Measurements from ENCODE around the gene CCNY.

Gene CCNY

GRCh38 chr10:35572583-35572982 lies 236.3 kb downstream of the CCNY start:
- H3K27me3 ChIP-seq (ENCODE audit: insufficient read depth, low read length), result no peaks in the 10 kb centered on the region
- no peak overlapping the region for H3K27ac ChIP-seq (ENCODE audit: low read depth, low read length)
- H2AFZ ChIP-seq (ENCODE audit: low read length, unreplicated experiment), result no peak overlapping the region
- H3K79me2 ChIP-seq (ENCODE audit: control insufficient read depth, insufficient read depth, low read length, unreplicated experiment), result no peaks in the 10 kb centered on the region
- H3K4me1 ChIP-seq (ENCODE audit: control insufficient read depth, insufficient read depth, low read length, unreplicated experiment), result peaks cover 44% of the 10 kb centered on the region
- H3K4me3 ChIP-seq (ENCODE audit: low read depth, low read length), result no peak overlapping the region
- H3K36me3 ChIP-seq (ENCODE audit: insufficient read depth, low read length), result 0 out of 2 replicates have a peak, but pooled peaks cover 7% of the 10 kb centered on the region

GRCh38 chr10:35573796-35574195 lies 237.5 kb downstream of the CCNY start:
- no peaks in the 10 kb centered on the region for H3K79me2 ChIP-seq (ENCODE audit: control insufficient read depth, insufficient read depth, low read length, unreplicated experiment)
- 0 out of 2 replicates have a peak, but pooled peaks cover 7% of the 10 kb centered on the region for H3K36me3 ChIP-seq (ENCODE audit: insufficient read depth, low read length)
- no peaks in the 10 kb centered on the region for H3K27me3 ChIP-seq (ENCODE audit: insufficient read depth, low read length)
- no peak overlapping the region for H3K4me3 ChIP-seq (ENCODE audit: low read depth, low read length)
- peak overlapping the region; percentile 97 for H3K27ac ChIP-seq (ENCODE audit: low read depth, low read length)
- peaks cover 53% of the 10 kb centered on the region for H3K4me1 ChIP-seq (ENCODE audit: control insufficient read depth, insufficient read depth, low read length, unreplicated experiment)
- H2AFZ ChIP-seq (ENCODE audit: low read length, unreplicated experiment), result no peak overlapping the region

GRCh38 chr10:35574924-35575352 lies 238.6 kb downstream of the CCNY start:
- Histone ChIP-seq H3K4me3 (ENCODE audit: low read depth, low read length) (no peak overlapping the region), H3K27ac (ENCODE audit: low read depth, low read length) (peak overlapping the region; percentile 97), H3K79me2 (ENCODE audit: control insufficient read depth, insufficient read depth, low read length, unreplicated experiment) (no peaks in the 10 kb centered on the region)

DNA sequence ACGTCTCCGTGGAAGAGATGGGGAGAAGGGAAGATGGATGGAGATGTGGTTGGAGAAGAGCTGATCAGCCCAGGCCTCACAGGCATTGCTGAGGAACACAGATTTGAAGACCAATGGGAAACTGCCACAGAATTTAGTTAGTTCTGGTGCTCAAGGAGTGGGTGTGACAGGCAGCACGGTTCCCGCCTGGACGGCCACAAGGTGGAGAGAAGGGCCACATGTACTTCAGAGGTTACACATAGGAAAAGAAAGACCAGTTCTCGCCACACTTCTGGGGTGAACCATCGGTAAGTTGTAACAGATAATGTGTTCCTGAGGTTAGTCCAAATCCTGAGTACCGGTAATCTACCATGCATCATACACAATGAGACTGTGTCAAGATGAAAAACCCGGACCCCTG lies 239.3 kb downstream of the CCNY start:
- Histone ChIP-seq H3K4me3 (ENCODE audit: low read depth, low read length) (peak overlapping the region; percentile 19; the same call in 1 of the 2 replicates), H3K36me3 (ENCODE audit: insufficient read depth, low read length) (0 out of 2 replicates have a peak, but pooled peaks cover 7% of the 10 kb centered on the region), H3K27ac (ENCODE audit: low read depth, low read length) (peak overlapping the region; percentile 97), H3K27me3 (ENCODE audit: insufficient read depth, low read length) (no peaks in the 10 kb centered on the region), H3K4me1 (ENCODE audit: control insufficient read depth, insufficient read depth, low read length, unreplicated experiment) (peaks cover 43% of the 10 kb centered on the region), H2AFZ (ENCODE audit: low read length, unreplicated experiment) (no peak overlapping the region), H3K79me2 (ENCODE audit: control insufficient read depth, insufficient read depth, low read length, unreplicated experiment) (no peaks in the 10 kb centered on the region)

More at GRCh38 chr10:35574924-35575352, 238.6 kb downstream of the CCNY start:
- Histone ChIP-seq H2AFZ (ENCODE audit: low read length, unreplicated experiment) (no peak overlapping the region), H3K27me3 (ENCODE audit: insufficient read depth, low read length) (no peaks in the 10 kb centered on the region), H3K36me3 (ENCODE audit: insufficient read depth, low read length) (0 out of 2 replicates have a peak, but pooled peaks cover 7% of the 10 kb centered on the region), H3K4me1 (ENCODE audit: control insufficient read depth, insufficient read depth, low read length, unreplicated experiment) (peaks cover 49% of the 10 kb centered on the region)

- H3K27me3 ChIP-seq (ENCODE audit: insufficient read depth, low read length), result no peaks in the 10 kb centered on the region
- no peak overlapping the region for H3K27ac ChIP-seq (ENCODE audit: low read depth, low read length)
- 0 out of 2 replicates have a peak, but pooled peaks cover 7% of the 10 kb centered on the region for H3K36me3 ChIP-seq (ENCODE audit: insufficient read depth, low read length)
- H3K4me3 ChIP-seq (ENCODE audit: low read depth, low read length), result no peak overlapping the region
- H2AFZ ChIP-seq (ENCODE audit: low read length, unreplicated experiment), result no peak overlapping the region
- peaks cover 39% of the 10 kb centered on the region for H3K4me1 ChIP-seq (ENCODE audit: control insufficient read depth, insufficient read depth, low read length, unreplicated experiment)
- no peaks in the 10 kb centered on the region for H3K79me2 ChIP-seq (ENCODE audit: control insufficient read depth, insufficient read depth, low read length, unreplicated experiment)
Measured at GRCh38 chr10:35576730-35577129, 240.4 kb downstream of the CCNY start.

DNA sequence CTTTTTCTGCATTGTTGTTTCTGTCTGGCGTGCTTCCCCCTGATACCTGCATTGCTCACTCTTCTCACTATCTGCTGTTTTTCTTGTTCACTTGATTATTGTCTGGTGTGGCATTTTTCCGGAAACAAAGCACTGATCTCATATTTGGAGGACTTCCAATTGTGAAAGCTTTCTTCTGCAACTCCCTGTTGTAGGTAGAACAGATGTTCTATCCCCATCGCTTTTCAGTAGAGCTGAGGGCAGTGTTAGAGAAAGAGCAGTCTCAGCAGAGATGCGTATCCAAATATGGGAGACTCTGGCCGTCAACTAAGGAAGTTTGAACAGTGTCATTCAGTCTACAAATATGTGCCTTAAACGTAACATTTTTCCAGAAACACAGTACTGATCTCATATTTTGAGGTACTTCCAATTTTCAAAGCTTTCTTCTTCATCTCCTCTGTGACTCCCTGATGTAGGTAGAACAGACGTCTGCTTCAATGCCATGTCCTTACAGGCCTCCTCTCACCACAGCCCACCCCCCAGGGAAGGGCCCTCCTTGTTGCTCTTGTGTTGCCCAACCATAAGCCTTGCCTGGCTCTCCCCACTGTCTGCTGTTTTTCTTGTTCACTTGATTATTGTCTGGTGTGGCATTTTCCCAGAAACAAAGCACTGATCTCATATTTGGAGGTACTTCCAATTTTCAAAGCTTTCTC lies 241.8 kb downstream of the CCNY start:
- peaks cover 39% of the 10 kb centered on the region for H3K4me1 ChIP-seq (ENCODE audit: control insufficient read depth, insufficient read depth, low read length, unreplicated experiment)
- H3K27me3 ChIP-seq (ENCODE audit: insufficient read depth, low read length), result no peaks in the 10 kb centered on the region
- no peak overlapping the region for H3K27ac ChIP-seq (ENCODE audit: low read depth, low read length)
- H2AFZ ChIP-seq (ENCODE audit: low read length, unreplicated experiment), result no peak overlapping the region
- no peaks in the 10 kb centered on the region for H3K79me2 ChIP-seq (ENCODE audit: control insufficient read depth, insufficient read depth, low read length, unreplicated experiment)
- 0 out of 2 replicates have a peak, but pooled peaks cover 7% of the 10 kb centered on the region for H3K36me3 ChIP-seq (ENCODE audit: insufficient read depth, low read length)
- H3K4me3 ChIP-seq (ENCODE audit: low read depth, low read length), result no peak overlapping the region

DNA sequence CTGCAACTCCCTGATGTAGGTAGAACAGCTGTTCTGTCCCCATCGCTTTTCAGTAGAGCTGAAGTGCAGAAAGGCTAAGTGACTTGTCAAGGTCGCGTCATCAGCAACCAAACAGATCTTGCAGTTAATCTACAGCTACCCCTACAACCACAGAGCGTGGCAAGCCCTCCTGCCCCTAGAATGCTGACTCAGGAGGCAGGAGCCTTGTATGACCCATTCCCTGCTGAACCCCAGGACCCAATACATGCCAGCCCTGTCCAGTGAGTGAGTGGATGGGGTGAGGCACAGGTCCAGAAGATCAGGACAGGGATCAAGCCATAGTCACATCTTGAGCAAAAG lies 242.3 kb downstream of the CCNY start:
- Histone ChIP-seq H2AFZ (ENCODE audit: low read length, unreplicated experiment) (no peak overlapping the region), H3K4me1 (ENCODE audit: control insufficient read depth, insufficient read depth, low read length, unreplicated experiment) (peaks cover 36% of the 10 kb centered on the region), H3K36me3 (ENCODE audit: insufficient read depth, low read length) (0 out of 2 replicates have a peak, but pooled peaks cover 5% of the 10 kb centered on the region), H3K27ac (ENCODE audit: low read depth, low read length) (no peak overlapping the region), H3K79me2 (ENCODE audit: control insufficient read depth, insufficient read depth, low read length, unreplicated experiment) (no peaks in the 10 kb centered on the region), H3K4me3 (ENCODE audit: low read depth, low read length) (no peak overlapping the region), H3K27me3 (ENCODE audit: insufficient read depth, low read length) (no peaks in the 10 kb centered on the region)

DNA sequence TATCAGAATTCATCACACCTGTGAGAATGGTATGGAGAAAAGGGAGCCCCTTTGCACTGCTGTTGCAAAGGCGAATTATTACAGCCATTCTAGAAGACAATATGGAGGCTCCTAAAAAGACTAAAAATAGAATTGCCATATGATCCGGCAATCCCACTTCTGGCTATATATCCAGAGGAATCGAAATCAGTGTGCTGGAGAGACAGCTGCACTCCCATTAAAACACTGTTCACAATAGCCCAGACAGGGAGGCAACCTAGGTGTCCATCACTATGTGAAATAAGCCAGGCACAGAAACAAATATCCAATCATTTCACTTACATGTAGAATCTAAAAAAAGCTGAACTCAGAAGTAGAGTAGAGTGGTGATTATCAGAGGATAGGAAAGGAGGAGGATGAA lies 242.8 kb downstream of the CCNY start:
- Histone ChIP-seq H3K27ac (ENCODE audit: low read depth, low read length) (no peak overlapping the region), H3K27me3 (ENCODE audit: insufficient read depth, low read length) (no peaks in the 10 kb centered on the region), H3K36me3 (ENCODE audit: insufficient read depth, low read length) (no peaks in the 10 kb centered on the region), H3K79me2 (ENCODE audit: control insufficient read depth, insufficient read depth, low read length, unreplicated experiment) (no peaks in the 10 kb centered on the region), H3K4me1 (ENCODE audit: control insufficient read depth, insufficient read depth, low read length, unreplicated experiment) (peaks cover 32% of the 10 kb centered on the region), H2AFZ (ENCODE audit: low read length, unreplicated experiment) (no peak overlapping the region), H3K4me3 (ENCODE audit: low read depth, low read length) (no peak overlapping the region)

GRCh38 chr10:35579726-35580422 lies 243.6 kb downstream of the CCNY start:
- no peak overlapping the region for H3K27ac ChIP-seq (ENCODE audit: low read depth, low read length)
- H3K4me1 ChIP-seq (ENCODE audit: control insufficient read depth, insufficient read depth, low read length, unreplicated experiment), result peaks cover 25% of the 10 kb centered on the region
- H2AFZ ChIP-seq (ENCODE audit: low read length, unreplicated experiment), result no peak overlapping the region
- H3K4me3 ChIP-seq (ENCODE audit: low read depth, low read length), result no peak overlapping the region
- H3K36me3 ChIP-seq (ENCODE audit: insufficient read depth, low read length), result no peaks in the 10 kb centered on the region
- H3K79me2 ChIP-seq (ENCODE audit: control insufficient read depth, insufficient read depth, low read length, unreplicated experiment), result no peaks in the 10 kb centered on the region
- H3K27me3 ChIP-seq (ENCODE audit: insufficient read depth, low read length), result no peaks in the 10 kb centered on the region

DNA sequence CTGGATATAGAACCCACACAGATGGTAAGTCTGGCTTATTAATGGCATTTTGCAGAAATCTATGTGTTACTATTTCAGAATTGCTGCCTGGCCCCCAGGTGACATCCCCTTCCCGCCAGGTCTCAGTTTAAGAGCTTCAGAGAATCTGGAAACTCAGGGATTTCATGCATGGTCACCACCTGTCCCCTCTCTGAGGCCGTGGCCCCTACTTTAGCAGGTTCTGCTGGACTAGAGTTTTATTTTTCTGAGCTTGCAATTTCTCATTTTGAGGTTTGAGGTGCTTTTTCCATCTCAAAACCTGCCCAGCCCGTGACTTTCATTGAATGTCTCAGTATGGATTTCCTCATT lies 244.1 kb downstream of the CCNY start:
- Histone ChIP-seq H3K4me3 (ENCODE audit: low read depth, low read length) (no peak overlapping the region), H3K4me1 (ENCODE audit: control insufficient read depth, insufficient read depth, low read length, unreplicated experiment) (peaks cover 20% of the 10 kb centered on the region)

GRCh38 chr10:35581655-35582054 lies 245.3 kb downstream of the CCNY start:
- peaks cover 10% of the 10 kb centered on the region for H3K4me1 ChIP-seq (ENCODE audit: control insufficient read depth, insufficient read depth, low read length, unreplicated experiment)
- H3K79me2 ChIP-seq (ENCODE audit: control insufficient read depth, insufficient read depth, low read length, unreplicated experiment), result no peaks in the 10 kb centered on the region
- no peak overlapping the region for H3K4me3 ChIP-seq (ENCODE audit: low read depth, low read length)
- no peaks in the 10 kb centered on the region for H3K36me3 ChIP-seq (ENCODE audit: insufficient read depth, low read length)
- no peak overlapping the region for H2AFZ ChIP-seq (ENCODE audit: low read length, unreplicated experiment)
- no peak overlapping the region for H3K27ac ChIP-seq (ENCODE audit: low read depth, low read length)
- H3K27me3 ChIP-seq (ENCODE audit: insufficient read depth, low read length), result no peaks in the 10 kb centered on the region

More for the DNA sequence above, 244.1 kb downstream of the CCNY start:
- H3K79me2 ChIP-seq (ENCODE audit: control insufficient read depth, insufficient read depth, low read length, unreplicated experiment), result no peaks in the 10 kb centered on the region
- no peak overlapping the region for H3K27ac ChIP-seq (ENCODE audit: low read depth, low read length)
- no peaks in the 10 kb centered on the region for H3K27me3 ChIP-seq (ENCODE audit: insufficient read depth, low read length)
- no peaks in the 10 kb centered on the region for H3K36me3 ChIP-seq (ENCODE audit: insufficient read depth, low read length)
- no peak overlapping the region for H2AFZ ChIP-seq (ENCODE audit: low read length, unreplicated experiment)

Measured in ACC112 (cell line).